A673 (cell line): ENCODE data around the gene RAD1. TPM values are rescaled to one million over a fixed set of nuclear protein-coding genes. Genes with fewer than 3 reads are reported as not detected.

Source experiments
- BruUV-seq: library from RNA; stranded (reverse); fragments of 400-500 nt; replicated peaks from 2 replicates; lab custom pipeline; 2021; lab: Mats Ljungman, UMichigan
- CTCF ChIA-PET: fragments of 300-600 bp; sonication (Branson Sonifier 250); formaldehyde crosslinking; loops from one replicate; lab custom pipeline; 2022; ENCODE audit warnings: antibody characterized with exemption; lab: Charles Lee
- POLR2A ChIA-PET: fragments of 300-600 bp; sonication (Branson Sonifier 250); formaldehyde crosslinking; loops from one replicate; lab custom pipeline; 2022; ENCODE audit warnings: antibody characterized with exemption; ENCODE audit not compliant: low non-redundant PET; lab: Charles Lee
- DNase-seq: peaks from one replicate; pipeline ENCODE4 v3.0.0-alpha.2; 2015; ENCODE audit warnings: low spot score
- H3K27ac ChIP-seq: fragments of 200-600 bp; sonication (generic); 2 replicates; pipeline ENCODE4 v1.5.1; 2016; ENCODE audit warnings: mixed run types, low read depth, mild to moderate bottlenecking, mixed read lengths, antibody characterized with exemption, low read length; ENCODE audit not compliant: poor library complexity, severe bottlenecking
- H3K27me3 ChIP-seq: fragments of 200-600 bp; sonication (generic); replicated peaks from 2 replicates; pipeline ENCODE4 v1.6.1; 2017; ENCODE audit warnings: mixed run types, low read depth, mild to moderate bottlenecking, mixed read lengths, antibody characterized with exemption, low read length; ENCODE audit not compliant: insufficient read depth, poor library complexity
- H3K36me3 ChIP-seq: fragments of 200-600 bp; sonication (generic); 2 replicates; pipeline ENCODE4 v1.6.1; 2016; ENCODE audit warnings: mixed run types, mild to moderate bottlenecking, mixed read lengths, antibody characterized with exemption, low read length; ENCODE audit not compliant: insufficient read depth, poor library complexity, severe bottlenecking
- H3K4me1 ChIP-seq: fragments of 200-600 bp; sonication (generic); 2 replicates; pipeline ENCODE4 v1.6.1; 2017; ENCODE audit warnings: mixed run types, mild to moderate bottlenecking, mixed read lengths, antibody characterized with exemption, low read length; ENCODE audit not compliant: insufficient read depth, poor library complexity, severe bottlenecking
- H3K4me3 ChIP-seq: fragments of 200-600 bp; sonication (generic); 2 replicates; pipeline ENCODE4 v1.5.1; 2016; ENCODE audit warnings: low read depth, mixed run types, mild to moderate bottlenecking, mixed read lengths, low read length; ENCODE audit not compliant: poor library complexity, severe bottlenecking
- H3K9me3 ChIP-seq: fragments of 200-600 bp; sonication (generic); 2 replicates; pipeline ENCODE4 v1.6.1; 2016; ENCODE audit warnings: mixed run types, low read depth, mild to moderate bottlenecking, mixed read lengths, antibody characterized with exemption, low read length; ENCODE audit not compliant: poor library complexity, severe bottlenecking
- CTCF ChIP-seq: fragments of 300-800, 200-600 bp; sonication (generic); conservative IDR thresholded peaks from 2 replicates; pipeline ENCODE4 v1.5.1; 2017; ENCODE audit warnings: low read depth, mild to moderate bottlenecking, antibody characterized with exemption, low read length, moderate library complexity, mixed read lengths
- EZH2 ChIP-seq: fragments of 200-600 bp; sonication (generic); IDR thresholded peaks from 2 replicates; pipeline ENCODE4 v1.6.1; 2017; ENCODE audit warnings: borderline replicate concordance, low read depth, mild to moderate bottlenecking, mixed read lengths, antibody characterized with exemption, low read length; ENCODE audit not compliant: poor library complexity, severe bottlenecking
- intact Hi-C: fragments of 100-400 bp; cut with micrococcal nuclease; formaldehyde crosslinking; loops from one replicate; pipeline ENCODE4 v1.10.0; 2022; ENCODE audit not compliant: unreplicated experiment
- total RNA-seq: library from RNA; stranded (reverse); gene quantifications from 2 replicates; pipeline ENCODE4 v1.2.3, GENCODE V29; 2021

Gene RAD1
- total RNA-seq, 1 experiment from 2014 or later = 40.8 TPM

- ChIA-PET CTCF (no interaction called here), POLR2A (no interaction called here)
- Histone ChIP-seq H3K4me1 (peaks cover 15% of the 10 kb centered on the region), H3K9me3 (no peaks in the 10 kb centered on the region), H3K27ac (peak overlapping the region; percentile 89), H3K36me3 (peaks cover 52% of the 10 kb centered on the region), H3K4me3 (peak overlapping the region; percentile 87), H3K27me3 (no peaks in the 10 kb centered on the region)
- TSS peak; percentile 74 for BruUV-seq
- TF ChIP-seq CTCF (no peak), EZH2 (no peak)
- DNase-seq = no peak
- intact Hi-C loops = no loop called here
These were observed 520 bp upstream of the RAD1 start for GRCh38 chr5:34915856-34916192.

- Histone ChIP-seq H3K27me3 (no peaks in the 10 kb centered on the region), H3K4me1 (peaks cover 15% of the 10 kb centered on the region), H3K27ac (peak overlapping the region; percentile 89), H3K9me3 (no peaks in the 10 kb centered on the region), H3K36me3 (peaks cover 48% of the 10 kb centered on the region), H3K4me3 (peak overlapping the region; percentile 87)
- ChIA-PET POLR2A (no interaction called here), CTCF (no interaction called here)
- intact Hi-C loops = no loop called here
- TF ChIP-seq EZH2 (no peak), CTCF (no peak)
- peak; percentile 21 for DNase-seq
- BruUV-seq = no TSS peak
These were observed 599 bp downstream of the RAD1 start for GRCh38 chr5:34914671-34915138.

- H3K27ac ChIP-seq = no peak overlapping the region
- no TSS peak for BruUV-seq
- H3K27me3 ChIP-seq = no peaks in the 10 kb centered on the region
- ChIA-PET CTCF (no interaction called here), POLR2A (no interaction called here)
- DNase-seq = no peak
- intact Hi-C loops = no loop called here
- peaks cover 15% of the 10 kb centered on the region for H3K4me1 ChIP-seq
- H3K4me3 ChIP-seq = no peak overlapping the region
- no peak for TF ChIP-seq CTCF
- no peak for TF ChIP-seq EZH2
- peaks cover 50% of the 10 kb centered on the region for H3K36me3 ChIP-seq
- H3K9me3 ChIP-seq = no peaks in the 10 kb centered on the region
These were observed 2.2 kb downstream of the RAD1 start for GRCh38 chr5:34913072-34913471.
